ENCODE data around the gene USP3.
"Not testable (repeated sequence)": the region's sequence is repeated elsewhere in the genome, so short reads cannot be mapped to it uniquely, and the experiment has no call there.

The USP3 gene

GRCh38 chr15:63523306-63523990 lies 19.1 kb downstream of the USP3 start:
- Histone ChIP-seq H3K9ac (ENCODE audit: low read depth, low read length) (no peak overlapping the region), H3K4me1 (ENCODE audit: control insufficient read depth, insufficient read depth, low read length) (no peaks in the 10 kb centered on the region), H3K9me3 (ENCODE audit: control insufficient read depth, insufficient read depth, low read length) (no peaks in the 10 kb centered on the region), H3K27me3 (ENCODE audit: control insufficient read depth, insufficient read depth, low read length) (no peaks in the 10 kb centered on the region), H3K36me3 (ENCODE audit: control insufficient read depth, insufficient read depth, low read length) (no peaks in the 10 kb centered on the region), H3K4me3 (ENCODE audit: low read depth, low read length) (no peak overlapping the region)

DNA sequence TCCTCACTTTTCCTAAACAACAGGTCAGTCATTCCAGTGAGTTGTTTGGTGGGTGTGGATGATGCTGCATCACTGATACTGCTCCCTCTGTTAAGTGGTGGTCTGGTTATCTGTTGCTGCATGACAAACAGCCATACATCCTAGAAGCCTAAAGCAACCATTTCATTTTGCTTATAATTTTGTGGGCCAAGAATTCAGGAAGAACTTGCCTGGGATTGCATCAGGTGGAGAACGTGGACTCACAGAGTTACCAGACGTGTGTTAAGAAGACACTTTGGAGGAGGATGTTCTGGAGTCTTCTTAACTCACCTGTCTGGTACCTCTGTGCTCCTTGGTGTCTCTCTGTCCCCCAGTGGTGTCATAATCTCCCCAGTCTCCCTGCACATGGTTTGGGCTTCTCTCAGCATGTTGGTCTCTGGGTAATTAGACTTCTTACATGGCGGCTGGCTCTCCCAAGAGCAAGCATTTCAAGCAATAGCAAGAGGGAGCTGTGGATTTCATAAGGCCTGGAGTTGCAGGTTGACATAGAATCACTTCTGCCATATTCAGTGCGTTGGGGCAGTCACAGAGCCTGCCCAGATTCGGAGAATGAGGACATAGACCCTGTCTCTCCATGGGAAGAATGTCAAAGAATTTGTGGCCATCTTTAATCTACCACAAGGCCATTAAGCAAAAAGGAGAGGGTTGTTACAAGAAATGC lies 20.1 kb downstream of the USP3 start:
- Histone ChIP-seq H3K4me3 (ENCODE audit: low read depth, low read length) (no peak overlapping the region), H3K27me3 (ENCODE audit: control insufficient read depth, insufficient read depth, low read length) (no peaks in the 10 kb centered on the region), H3K9ac (ENCODE audit: low read depth, low read length) (no peak overlapping the region), H3K4me1 (ENCODE audit: control insufficient read depth, insufficient read depth, low read length) (no peaks in the 10 kb centered on the region), H3K9me3 (ENCODE audit: control insufficient read depth, insufficient read depth, low read length) (no peaks in the 10 kb centered on the region), H3K36me3 (ENCODE audit: control insufficient read depth, insufficient read depth, low read length) (no peaks in the 10 kb centered on the region)

GRCh38 chr15:63526401-63526800 lies 22.0 kb downstream of the USP3 start:
- H3K9me3 ChIP-seq (ENCODE audit: control insufficient read depth, insufficient read depth, low read length) = no peaks in the 10 kb centered on the region
- H3K4me3 ChIP-seq (ENCODE audit: low read depth, low read length) = no peak overlapping the region
- no peaks in the 10 kb centered on the region for H3K36me3 ChIP-seq (ENCODE audit: control insufficient read depth, insufficient read depth, low read length)
- H3K9ac ChIP-seq (ENCODE audit: low read depth, low read length) = no peak overlapping the region
- H3K4me1 ChIP-seq (ENCODE audit: control insufficient read depth, insufficient read depth, low read length) = no peaks in the 10 kb centered on the region
- H3K27me3 ChIP-seq (ENCODE audit: control insufficient read depth, insufficient read depth, low read length) = no peaks in the 10 kb centered on the region

DNA sequence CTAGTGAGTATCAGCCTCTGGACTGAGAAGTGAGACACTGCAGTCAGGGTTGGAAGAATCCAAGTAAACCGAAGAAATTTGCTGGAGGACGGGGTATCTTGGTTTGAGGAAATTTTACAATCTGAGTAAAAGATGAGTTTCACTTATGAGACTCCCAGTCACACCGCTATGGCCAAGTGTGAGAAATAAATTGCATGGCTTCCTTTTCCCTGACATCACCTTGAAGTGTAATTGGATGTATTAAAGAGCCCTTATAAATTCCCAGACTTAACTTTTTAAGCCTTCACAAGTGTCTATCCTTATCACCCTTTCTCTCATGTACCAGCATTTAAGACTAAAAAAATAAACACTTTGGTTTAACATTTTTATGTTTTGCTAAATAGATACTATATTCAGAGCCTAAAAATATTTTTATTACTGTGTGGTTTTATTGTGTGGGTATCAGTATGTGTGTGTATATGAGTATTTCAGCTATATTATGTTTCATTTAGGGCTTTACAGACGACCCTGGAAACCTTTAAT lies 23.8 kb downstream of the USP3 start:
- Histone ChIP-seq H3K4me3 (ENCODE audit: low read depth, low read length) (no peak overlapping the region), H3K27me3 (ENCODE audit: control insufficient read depth, insufficient read depth, low read length) (no peaks in the 10 kb centered on the region), H3K9me3 (ENCODE audit: control insufficient read depth, insufficient read depth, low read length) (no peaks in the 10 kb centered on the region), H3K4me1 (ENCODE audit: control insufficient read depth, insufficient read depth, low read length) (no peaks in the 10 kb centered on the region), H3K36me3 (ENCODE audit: control insufficient read depth, insufficient read depth, low read length) (no peaks in the 10 kb centered on the region), H3K9ac (ENCODE audit: low read depth, low read length) (no peak overlapping the region)

DNA sequence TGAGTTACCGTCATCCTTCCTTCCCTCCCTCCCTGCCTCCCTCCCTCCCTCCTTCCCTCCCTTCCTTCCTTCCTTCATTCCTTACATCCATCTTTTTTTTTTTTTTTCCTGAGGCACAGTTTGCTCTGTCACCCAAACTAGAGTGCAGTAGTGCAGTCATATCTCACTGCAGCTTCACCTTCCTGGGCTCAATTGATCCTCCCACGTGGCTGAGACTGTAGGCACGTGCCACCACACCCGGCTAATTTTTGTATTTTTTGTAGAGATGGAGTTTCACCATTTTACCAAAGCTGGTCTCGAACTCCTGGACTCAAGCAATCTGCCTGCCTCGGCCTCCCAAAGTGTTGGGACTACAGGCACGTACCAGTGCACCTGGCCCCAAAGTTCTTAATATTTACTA lies 25.8 kb downstream of the USP3 start:
- Histone ChIP-seq H3K4me3 (ENCODE audit: low read depth, low read length) (no peak overlapping the region), H3K4me1 (ENCODE audit: control insufficient read depth, insufficient read depth, low read length) (peaks cover under 1% of the 10 kb centered on the region), H3K9me3 (ENCODE audit: control insufficient read depth, insufficient read depth, low read length) (no peaks in the 10 kb centered on the region), H3K27me3 (ENCODE audit: control insufficient read depth, insufficient read depth, low read length) (no peaks in the 10 kb centered on the region), H3K9ac (ENCODE audit: low read depth, low read length) (no peak overlapping the region), H3K36me3 (ENCODE audit: control insufficient read depth, insufficient read depth, low read length) (no peaks in the 10 kb centered on the region)

DNA sequence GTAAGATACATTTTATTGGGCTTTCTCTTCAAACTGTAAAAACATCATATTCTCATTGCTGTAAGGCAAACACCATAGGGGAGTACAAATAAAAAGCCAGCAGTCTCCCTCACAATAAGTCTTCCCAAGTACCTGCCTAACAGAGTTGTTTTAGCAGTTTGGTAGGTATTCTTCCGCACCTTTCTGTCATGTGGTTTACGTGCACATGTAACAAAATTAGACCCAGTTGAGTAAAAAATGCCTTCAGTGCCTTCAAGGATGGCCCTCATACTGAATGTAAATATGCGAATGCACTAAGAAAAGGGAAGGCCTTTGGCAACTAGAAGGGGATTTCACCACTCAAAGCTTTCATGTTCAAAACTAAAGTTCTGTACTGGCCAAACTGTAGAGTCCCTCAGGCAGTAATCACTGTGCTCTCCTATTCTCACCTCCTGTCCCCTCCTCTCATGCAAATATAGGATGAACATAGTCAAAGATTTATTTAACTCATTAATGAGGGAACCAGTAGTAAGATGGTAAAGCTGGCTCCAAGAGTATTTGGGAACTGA lies 26.4 kb downstream of the USP3 start:
- no peak overlapping the region for H3K4me3 ChIP-seq (ENCODE audit: low read depth, low read length)
- no peaks in the 10 kb centered on the region for H3K27me3 ChIP-seq (ENCODE audit: control insufficient read depth, insufficient read depth, low read length)
- peaks cover 6% of the 10 kb centered on the region for H3K4me1 ChIP-seq (ENCODE audit: control insufficient read depth, insufficient read depth, low read length)
- no peak overlapping the region for H3K9ac ChIP-seq (ENCODE audit: low read depth, low read length)
- no peaks in the 10 kb centered on the region for H3K36me3 ChIP-seq (ENCODE audit: control insufficient read depth, insufficient read depth, low read length)
- H3K9me3 ChIP-seq (ENCODE audit: control insufficient read depth, insufficient read depth, low read length) = no peaks in the 10 kb centered on the region

GRCh38 chr15:63531586-63531985 lies 27.2 kb downstream of the USP3 start:
- Histone ChIP-seq H3K4me1 (ENCODE audit: control insufficient read depth, insufficient read depth, low read length) (peaks cover 9% of the 10 kb centered on the region), H3K27me3 (ENCODE audit: control insufficient read depth, insufficient read depth, low read length) (no peaks in the 10 kb centered on the region), H3K9ac (ENCODE audit: low read depth, low read length) (no peak overlapping the region), H3K36me3 (ENCODE audit: control insufficient read depth, insufficient read depth, low read length) (no peaks in the 10 kb centered on the region), H3K4me3 (ENCODE audit: low read depth, low read length) (no peak overlapping the region), H3K9me3 (ENCODE audit: control insufficient read depth, insufficient read depth, low read length) (no peaks in the 10 kb centered on the region)

DNA sequence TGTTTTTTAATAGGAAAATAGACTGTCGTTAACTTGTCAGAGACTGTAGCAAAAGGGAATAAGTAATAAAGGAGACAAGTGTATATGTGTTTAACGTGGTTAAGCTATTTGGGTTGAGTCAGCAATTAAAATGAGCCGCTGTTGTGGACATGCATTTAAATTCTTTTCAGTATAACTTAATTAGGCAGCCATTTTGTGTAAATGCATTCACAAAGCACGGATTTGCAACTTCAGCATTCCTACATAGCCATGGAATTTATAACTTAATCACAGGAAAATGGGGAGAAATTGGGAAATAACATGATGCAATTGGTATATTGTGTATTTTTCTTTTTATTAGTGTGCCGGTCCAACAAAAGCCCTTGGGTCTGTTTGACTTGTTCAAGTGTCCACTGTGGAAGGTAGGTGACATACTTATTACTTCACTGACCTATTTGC lies 27.9 kb downstream of the USP3 start:
- Histone ChIP-seq H3K4me1 (ENCODE audit: control insufficient read depth, insufficient read depth, low read length) (peaks cover 12% of the 10 kb centered on the region), H3K36me3 (ENCODE audit: control insufficient read depth, insufficient read depth, low read length) (no peaks in the 10 kb centered on the region), H3K9ac (ENCODE audit: low read depth, low read length) (no peak overlapping the region), H3K9me3 (ENCODE audit: control insufficient read depth, insufficient read depth, low read length) (no peaks in the 10 kb centered on the region), H3K4me3 (ENCODE audit: low read depth, low read length) (no peak overlapping the region), H3K27me3 (ENCODE audit: control insufficient read depth, insufficient read depth, low read length) (no peaks in the 10 kb centered on the region)

DNA sequence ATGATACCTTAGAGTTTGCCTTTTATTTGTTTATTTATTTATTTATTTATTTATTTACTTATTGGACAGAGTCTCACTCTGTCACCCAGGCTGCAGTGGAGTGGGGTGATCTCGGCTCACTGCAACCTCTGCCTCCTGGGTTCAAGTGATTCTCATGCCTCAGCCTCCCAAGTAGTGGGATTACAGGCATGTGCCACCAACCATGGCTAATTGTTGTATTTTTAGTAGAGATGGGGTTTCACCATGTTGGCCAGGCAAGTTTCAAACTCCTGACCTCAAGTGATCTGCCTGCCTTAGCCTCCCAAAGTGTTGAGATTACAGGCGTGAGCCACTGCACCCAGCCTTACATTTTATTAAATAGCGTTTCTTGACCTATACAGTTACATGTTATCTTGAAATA lies 30.5 kb downstream of the USP3 start:
- not testable (repeated sequence) for H3K9me3 ChIP-seq (ENCODE audit: control insufficient read depth, insufficient read depth, low read length); H3K9ac ChIP-seq (ENCODE audit: low read depth, low read length); H3K4me3 ChIP-seq (ENCODE audit: low read depth, low read length); H3K27me3 ChIP-seq (ENCODE audit: control insufficient read depth, insufficient read depth, low read length); H3K36me3 ChIP-seq (ENCODE audit: control insufficient read depth, insufficient read depth, low read length)
- H3K4me1 ChIP-seq (ENCODE audit: control insufficient read depth, insufficient read depth, low read length) = peaks cover 18% of the 10 kb centered on the region

- Histone ChIP-seq H3K36me3 (ENCODE audit: control insufficient read depth, insufficient read depth, low read length) (no peaks in the 10 kb centered on the region), H3K4me1 (ENCODE audit: control insufficient read depth, insufficient read depth, low read length) (peaks cover 18% of the 10 kb centered on the region), H3K4me3 (ENCODE audit: low read depth, low read length) (no peak overlapping the region), H3K27me3 (ENCODE audit: control insufficient read depth, insufficient read depth, low read length) (no peaks in the 10 kb centered on the region), H3K9ac (ENCODE audit: low read depth, low read length) (no peak overlapping the region), H3K9me3 (ENCODE audit: control insufficient read depth, insufficient read depth, low read length) (no peaks in the 10 kb centered on the region)
Observed at GRCh38 chr15:63535689-63536088, 31.3 kb downstream of the USP3 start.

GRCh38 chr15:63538876-63539275 lies 34.5 kb downstream of the USP3 start:
- Histone ChIP-seq H3K36me3 (ENCODE audit: control insufficient read depth, insufficient read depth, low read length) (no peaks in the 10 kb centered on the region), H3K9ac (ENCODE audit: low read depth, low read length) (no peak overlapping the region), H3K9me3 (ENCODE audit: control insufficient read depth, insufficient read depth, low read length) (no peaks in the 10 kb centered on the region), H3K4me1 (ENCODE audit: control insufficient read depth, insufficient read depth, low read length) (peaks cover 18% of the 10 kb centered on the region), H3K4me3 (ENCODE audit: low read depth, low read length) (no peak overlapping the region), H3K27me3 (ENCODE audit: control insufficient read depth, insufficient read depth, low read length) (no peaks in the 10 kb centered on the region)

DNA sequence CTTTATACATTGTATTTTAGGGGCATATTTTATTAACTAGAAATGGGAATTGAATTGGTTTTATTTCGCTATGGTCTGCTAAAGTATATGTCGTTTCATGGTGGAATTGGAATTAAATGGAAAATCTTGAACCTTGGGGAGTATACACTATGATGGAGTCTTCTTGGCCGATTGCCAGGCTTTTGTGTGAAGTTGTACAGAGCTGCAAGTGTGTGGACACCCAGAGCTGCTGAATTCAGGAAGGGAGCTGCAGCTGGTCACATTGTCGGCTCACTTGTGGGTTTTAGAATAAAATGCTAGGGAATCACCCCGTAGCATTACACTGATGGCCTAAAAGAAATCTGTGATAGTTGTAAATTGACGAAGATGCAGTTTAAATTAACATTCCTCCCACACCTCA lies 35.1 kb downstream of the USP3 start:
- no peak overlapping the region for H3K9ac ChIP-seq (ENCODE audit: low read depth, low read length)

More for the DNA sequence above, 35.1 kb downstream of the USP3 start:
- Histone ChIP-seq H3K9me3 (ENCODE audit: control insufficient read depth, insufficient read depth, low read length) (no peaks in the 10 kb centered on the region), H3K36me3 (ENCODE audit: control insufficient read depth, insufficient read depth, low read length) (no peaks in the 10 kb centered on the region), H3K4me1 (ENCODE audit: control insufficient read depth, insufficient read depth, low read length) (peaks cover 18% of the 10 kb centered on the region), H3K4me3 (ENCODE audit: low read depth, low read length) (no peak overlapping the region), H3K27me3 (ENCODE audit: control insufficient read depth, insufficient read depth, low read length) (no peaks in the 10 kb centered on the region)

All from iPS-15b (cell line).